ENCODE data around the gene PCSK5. TPM values are rescaled to one million over a fixed set of nuclear protein-coding genes. Genes with fewer than 3 reads are reported as not detected.

PCSK5 gene
- total and polyA plus RNA-seq, 2 of the 8 experiments (the other 6 are each of a cell fraction or from before 2014, with no cell fraction given), result 5.5 to 10.7 TPM

DNA sequence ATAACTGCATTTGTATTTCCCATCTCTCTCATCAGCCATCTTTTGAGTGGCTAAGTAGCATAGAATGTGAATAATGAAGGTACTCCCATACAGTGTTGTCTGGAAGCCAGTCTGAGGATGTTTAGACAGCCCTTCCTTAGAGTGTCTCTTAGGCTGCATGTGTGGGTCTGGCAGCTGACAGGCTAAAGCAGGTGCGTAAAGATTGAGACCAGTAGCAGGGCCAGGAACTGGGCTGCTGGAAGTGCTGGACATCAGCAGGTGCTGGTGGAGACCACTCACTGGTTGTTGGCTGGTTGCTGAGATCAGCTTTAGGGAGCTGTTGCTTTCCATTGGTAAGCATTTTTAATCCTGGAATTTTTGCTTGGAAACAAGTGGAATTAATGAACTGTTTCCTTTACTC, 197.5 kb downstream of the PCSK5 start (continued):
- TF ChIP-seq TBP (IDR thresholded peaks at IDR 0.05; ENCODE audit: low read depth, low read length) (no peak), KDM1A (IDR thresholded peaks at IDR 0.05; ENCODE audit: borderline replicate concordance, low read length) (no peak), CBX8 (IDR thresholded peaks at IDR 0.05; ENCODE audit: borderline replicate concordance, low read depth, low read length) (no peak), BRCA1 (IDR thresholded peaks at IDR 0.05; ENCODE audit: low read depth, low read length) (no peak), CHD2 (IDR thresholded peaks at IDR 0.05; ENCODE audit: low read length) (no peak), KDM5A (IDR thresholded peaks at IDR 0.05; ENCODE audit: low read length) (no peak), ZNF274 (IDR thresholded peaks at IDR 0.05; ENCODE audit: borderline replicate concordance, extremely low read depth, low read length) (no peak)
